GM10266 (cell line): ENCODE results near the gene SIGLEC6.

Experiments
- DNase-seq: peaks from one replicate; pipeline ENCODE4 v3.0.0; 2012; ENCODE audit errors: extremely low spot score
- CTCF ChIP-seq: IDR thresholded peaks from 2 replicates; pipeline ENCODE4 v1.5.1; 2012; ENCODE audit warnings: mild to moderate bottlenecking, low read depth; ENCODE audit not compliant: control insufficient read depth, insufficient read depth; ENCODE audit errors: missing control alignments

SIGLEC6 gene

GRCh38 chr19:51541458-51542357 is 10.2 kb upstream of the SIGLEC6 start:
- no peak for TF ChIP-seq CTCF
- DNase-seq: no peak

- DNase-seq: no peak
- TF ChIP-seq CTCF: no peak
Measured at GRCh38 chr19:51539821-51540366, 8.4 kb upstream of the SIGLEC6 start.

DNA sequence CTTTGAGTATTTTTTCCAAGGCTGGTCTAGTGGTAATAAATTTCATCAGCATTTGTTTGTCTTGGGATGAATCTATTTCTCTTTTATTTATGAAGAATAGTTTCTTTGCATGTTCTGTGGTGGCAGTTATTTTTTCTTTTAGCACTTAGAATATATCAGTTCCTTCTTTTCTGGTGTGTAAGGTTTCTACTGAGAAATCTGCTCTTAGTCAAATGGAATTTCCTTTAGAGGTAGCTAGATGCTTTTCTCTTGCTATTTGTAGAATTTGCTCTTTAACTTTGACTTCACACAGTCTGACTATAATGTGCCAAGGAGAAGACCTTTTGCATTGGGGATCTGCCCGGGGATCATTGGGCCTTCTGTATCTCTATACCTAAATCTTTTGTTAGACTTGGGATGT is 4.1 kb upstream of the SIGLEC6 start:
- no peak for DNase-seq
- no peak for TF ChIP-seq CTCF

DNA sequence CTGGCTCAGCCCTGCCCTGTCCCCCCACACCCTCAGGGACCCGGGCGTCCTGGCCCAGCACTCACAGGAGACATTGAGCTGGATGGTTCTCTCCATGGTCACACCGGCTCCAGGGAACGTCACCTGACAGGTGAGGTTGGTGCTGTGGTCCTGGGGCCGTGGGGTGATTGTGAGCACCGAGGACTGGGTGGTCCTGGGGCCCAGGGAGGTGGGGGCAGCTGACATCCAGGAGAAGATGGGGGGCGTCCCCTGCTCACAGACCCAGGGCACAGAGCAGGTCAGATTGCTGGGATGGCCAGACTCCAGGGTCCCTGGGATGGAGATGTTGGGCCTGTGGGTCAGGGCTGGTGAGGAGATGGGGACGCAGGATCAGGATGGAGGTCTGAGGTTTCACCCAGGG is 854 bp downstream of the SIGLEC6 start:
- TF ChIP-seq CTCF: no peak
- no peak for DNase-seq

DNA sequence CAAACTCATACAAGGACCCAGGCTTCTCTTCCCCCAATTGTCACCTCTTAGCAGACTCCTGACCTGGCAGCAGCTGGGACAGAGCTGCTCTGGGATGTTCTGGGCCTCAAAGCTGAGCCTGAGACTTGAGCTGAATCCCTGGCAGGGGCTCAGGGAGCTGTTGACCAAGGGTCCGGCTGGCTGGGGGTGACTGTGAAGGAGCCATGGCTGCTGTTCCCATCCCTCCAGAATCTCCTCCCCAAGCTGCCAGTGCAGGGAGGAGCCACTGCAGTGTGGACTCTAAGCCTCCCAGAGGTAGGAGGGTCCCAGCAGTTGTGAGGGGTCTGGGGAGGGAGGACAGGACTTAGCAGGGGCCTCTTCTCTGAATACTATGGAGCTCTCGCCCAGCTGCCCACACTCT is 2.2 kb downstream of the SIGLEC6 start:
- no peak for TF ChIP-seq CTCF
- no peak for DNase-seq

DNA sequence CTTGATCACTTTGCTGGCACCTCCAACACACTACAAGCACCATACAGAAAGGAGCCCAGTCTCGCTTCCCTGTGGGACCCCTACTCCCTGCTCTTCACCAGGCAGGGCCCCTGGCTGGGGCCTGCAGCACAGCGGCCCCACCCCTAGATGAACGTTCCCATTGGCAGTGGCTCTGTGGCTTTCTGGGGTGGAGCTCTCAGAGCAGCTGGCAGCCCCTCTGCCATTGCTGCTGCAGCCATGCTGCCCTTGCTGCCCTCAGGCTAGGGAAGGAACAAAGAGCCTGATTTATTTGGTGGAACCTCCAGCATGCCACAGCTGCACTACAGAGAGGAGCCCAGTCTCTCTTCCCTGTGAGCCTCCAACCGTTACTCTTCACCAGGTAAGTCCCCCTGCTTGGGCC is 5.8 kb downstream of the SIGLEC6 start:
- no peak for TF ChIP-seq CTCF
- no peak for DNase-seq

- no peak for TF ChIP-seq CTCF
- no peak for DNase-seq
Measured at GRCh38 chr19:51524666-51525264, 6.7 kb downstream of the SIGLEC6 start.
